ENCODE results near the gene HNRNPH1. TPM values are rescaled to one million over a fixed set of nuclear protein-coding genes. Genes with fewer than 3 reads are reported as not detected.

Gene HNRNPH1
- polyA plus RNA-seq, 1 donor, result 1,916 TPM

DNA sequence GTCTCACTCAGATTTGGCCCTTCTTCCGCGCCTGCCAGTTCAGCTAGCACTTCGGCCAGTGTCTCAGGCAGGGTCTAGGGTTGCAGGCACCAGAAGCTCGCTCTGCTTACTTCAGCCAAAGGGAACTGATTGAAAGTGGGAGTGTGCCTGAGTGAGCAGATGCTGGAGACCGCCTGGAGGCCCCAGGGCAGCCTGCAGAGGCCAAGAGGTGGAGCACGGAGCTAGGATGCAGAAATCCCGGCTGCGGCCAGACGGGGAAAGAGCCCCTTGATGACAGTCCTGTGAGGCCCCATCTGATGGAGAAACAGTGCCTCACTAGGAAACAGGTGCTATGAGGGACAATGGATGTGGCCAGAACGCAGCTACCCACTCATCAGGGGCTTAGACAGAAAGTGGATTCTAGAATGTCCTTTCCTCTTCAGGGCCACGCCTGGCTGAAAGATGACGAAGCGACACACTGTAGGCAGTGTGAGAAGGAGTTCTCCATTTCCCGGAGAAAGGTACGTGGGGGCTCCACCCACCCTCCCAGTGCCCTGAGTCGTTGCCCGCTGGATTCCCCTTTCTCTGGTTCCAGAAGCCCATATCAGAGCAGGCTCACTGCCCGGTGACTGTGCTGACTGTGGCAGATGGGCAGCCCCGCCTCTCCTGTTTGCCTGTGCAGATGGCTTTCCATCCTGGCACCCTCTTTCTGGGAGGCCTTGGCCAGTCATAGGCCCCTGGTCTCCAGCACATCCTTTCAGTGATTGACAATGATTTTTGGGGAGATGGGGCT, 16.1 kb downstream of the HNRNPH1 start:
- no peak for DNase-seq

DNA sequence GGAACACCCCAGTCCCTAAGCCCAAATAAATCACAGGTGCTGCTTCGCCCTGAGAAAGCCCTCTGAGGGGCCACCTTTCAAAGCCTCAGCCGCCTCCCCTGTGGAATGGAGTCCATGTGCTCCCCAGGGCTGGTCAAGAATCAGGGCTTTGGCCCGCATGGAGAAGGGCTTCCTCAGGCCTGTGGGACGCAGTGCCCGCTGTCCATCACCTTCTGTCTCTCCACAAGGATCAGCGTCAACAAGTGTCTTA, 16.6 kb downstream of the HNRNPH1 start:
- DNase-seq, result no peak

DNA sequence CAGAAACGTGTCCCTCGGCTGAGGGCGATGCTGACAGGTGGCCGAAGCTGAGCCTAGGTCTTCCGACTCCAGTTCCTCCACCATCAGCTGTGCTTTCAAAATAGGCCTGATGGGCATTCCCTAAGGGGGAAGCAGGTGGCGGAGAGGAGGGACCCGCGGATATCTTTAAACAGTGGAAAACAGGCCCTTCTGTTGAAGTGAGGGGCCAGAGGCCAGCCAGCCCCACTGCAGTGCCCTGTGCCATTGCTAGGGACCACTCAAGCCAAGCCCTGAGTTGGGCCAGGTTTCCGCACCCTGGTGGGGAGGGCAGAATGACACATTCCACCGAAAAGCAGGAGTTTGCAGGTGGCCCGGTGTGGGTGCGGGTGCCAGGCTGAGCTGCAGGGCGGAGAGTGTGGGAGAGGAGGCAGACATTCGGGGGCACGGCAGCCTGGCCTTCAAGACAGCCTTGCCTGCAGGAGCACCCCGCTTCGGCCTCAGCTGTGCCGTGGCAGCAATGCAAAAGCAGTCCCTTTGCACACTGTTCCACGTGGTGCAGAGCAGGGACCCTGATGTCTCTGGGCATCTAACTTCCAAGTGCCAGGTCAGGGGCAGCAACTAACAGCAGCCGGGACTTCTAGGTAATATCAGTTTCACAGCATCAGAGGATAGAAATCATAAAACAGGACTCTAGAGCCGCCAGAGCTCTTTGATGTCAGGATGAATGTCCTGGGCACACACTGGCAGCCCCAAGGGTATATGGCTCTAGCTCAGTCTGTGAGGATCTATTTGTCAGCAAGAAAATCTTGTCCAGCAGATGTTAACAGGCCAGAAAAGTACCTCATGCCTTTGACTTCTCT, 17.2 kb downstream of the HNRNPH1 start:
- DNase-seq, result no peak

DNA sequence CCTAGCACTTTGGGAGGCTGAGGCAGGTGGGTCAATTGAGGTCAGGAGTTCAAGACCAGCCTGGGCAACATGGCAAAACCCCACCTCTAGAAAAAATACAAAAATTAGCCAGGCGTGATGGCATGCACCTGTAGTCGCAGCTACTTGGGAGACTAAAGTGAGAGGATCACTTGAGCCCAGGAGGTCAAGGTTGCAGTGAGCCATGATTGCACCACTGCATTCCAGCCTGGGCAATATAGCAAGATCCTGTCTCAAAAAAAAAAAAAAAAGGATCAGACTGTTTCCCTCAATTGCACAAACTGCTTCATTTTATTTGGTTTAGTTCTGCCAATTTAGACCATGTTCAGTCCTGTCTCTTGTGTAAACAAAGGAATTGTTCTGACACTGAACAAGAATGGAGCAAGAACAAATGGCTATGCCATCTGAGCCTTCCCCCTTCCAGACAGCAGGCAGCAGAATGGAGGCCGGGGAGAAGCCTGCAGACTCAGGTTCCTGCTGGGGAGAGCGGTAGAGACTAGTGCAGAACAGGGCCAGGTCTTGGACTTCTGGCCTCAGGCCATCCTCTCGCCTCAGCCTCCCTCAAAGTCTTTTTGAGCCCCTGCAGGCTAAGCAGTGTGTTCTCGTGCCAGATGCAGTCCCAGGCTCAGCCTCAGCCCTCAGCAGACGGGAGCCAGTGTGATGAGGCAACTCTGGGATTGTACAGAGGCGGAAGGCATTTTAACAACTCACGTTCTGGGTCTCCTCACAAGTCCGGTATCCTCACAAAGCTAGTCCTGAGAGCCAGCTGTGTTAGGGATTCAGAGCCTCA, 18.2 kb downstream of the HNRNPH1 start:
- DNase-seq, result no peak

DNA sequence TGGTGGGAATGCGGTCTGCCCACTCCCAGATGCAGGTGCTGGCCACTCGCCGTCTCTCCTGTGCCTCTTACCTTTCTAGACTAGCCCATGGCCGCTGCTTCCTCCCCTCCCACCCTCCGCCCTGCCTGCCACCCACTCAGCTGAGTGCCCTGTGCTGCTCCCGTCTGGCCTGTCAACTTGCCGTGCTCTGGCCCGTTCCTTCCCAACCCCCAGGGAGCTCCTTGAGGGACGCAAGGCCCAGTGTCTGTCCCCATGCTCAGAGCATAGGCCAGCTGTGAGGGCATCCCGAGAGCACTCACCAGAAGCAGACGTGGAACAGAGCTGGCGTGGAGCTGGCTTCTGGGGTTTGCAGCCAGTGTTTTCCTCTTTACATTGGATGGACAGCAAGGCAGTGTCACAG, 20.2 kb downstream of the HNRNPH1 start:
- DNase-seq, result no peak

DNA sequence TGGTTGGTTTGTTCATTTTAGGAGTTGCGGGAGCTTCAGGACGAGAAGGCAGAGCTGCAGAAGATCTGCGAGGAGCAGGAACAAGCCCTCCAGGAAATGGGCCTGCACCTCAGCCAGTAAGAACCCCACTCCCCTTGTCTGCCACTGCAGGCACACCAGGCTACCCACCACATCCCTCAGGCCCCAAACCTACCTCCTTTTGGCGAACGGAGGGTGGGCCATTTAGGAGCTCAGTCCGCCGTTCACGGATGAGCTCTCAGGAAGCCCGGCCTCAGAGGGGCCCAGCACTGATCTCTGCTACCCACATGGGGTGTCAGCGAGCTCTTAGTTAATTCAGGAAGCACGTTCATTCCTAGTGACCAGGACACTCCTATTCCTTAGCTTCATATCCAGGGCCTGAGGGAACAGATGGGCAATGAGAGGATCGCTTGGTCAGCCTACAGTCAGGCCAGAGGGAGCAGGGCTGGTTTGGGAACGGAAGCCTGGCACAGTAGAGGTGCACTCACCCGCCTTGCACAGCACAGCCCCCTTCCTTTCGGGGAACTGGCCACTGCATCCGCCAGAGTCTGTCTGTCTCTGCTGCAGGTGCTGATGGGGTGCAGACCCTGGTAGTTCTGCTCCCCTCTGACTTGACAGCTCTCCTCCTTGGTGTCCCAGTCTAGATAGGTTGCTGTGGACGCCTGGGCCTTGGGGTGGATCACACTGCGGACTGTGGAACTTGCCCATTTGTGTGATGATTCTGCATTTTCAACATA, 21.4 kb downstream of the HNRNPH1 start:
- no peak for DNase-seq

DNA sequence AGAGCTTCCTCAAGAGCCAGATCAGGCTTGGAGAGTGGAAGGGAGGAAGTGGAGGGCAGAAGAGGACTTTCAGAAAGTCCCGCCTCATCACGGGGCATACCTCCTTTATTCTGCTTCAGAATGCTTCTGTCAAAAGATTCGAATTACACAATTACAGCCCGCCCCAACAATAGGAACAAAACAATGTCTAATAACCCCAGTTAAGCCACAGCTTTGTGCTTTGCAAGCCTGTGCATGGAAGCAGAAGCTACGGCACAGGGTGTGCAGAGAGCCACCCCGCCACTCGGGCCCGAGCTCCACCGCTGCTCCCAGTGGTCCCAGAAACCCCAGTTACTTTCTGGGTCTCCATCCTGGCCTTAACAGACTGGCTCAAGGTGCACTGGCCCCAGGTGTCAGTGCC, 23.5 kb downstream of the HNRNPH1 start:
- DNase-seq, result no peak

DNA sequence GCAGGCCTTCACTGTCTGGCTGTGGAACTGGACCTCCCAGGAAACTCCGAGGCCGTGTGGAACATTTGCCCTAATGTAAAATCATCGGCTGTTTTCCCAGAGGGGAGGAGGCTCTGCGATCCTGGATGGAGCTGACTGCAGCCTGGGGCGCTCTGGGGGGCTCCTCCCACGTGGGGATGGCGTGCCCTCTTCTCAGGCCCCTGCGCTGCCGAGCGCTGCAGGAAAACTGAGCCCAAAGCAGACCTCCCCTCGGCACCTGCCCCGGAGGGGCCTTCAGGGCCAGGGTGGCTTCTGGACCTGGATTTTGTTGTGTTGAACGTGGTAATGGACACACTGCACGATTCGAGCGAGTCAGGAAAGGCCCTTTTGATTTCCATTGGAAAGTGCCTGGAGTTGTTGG, 23.9 kb downstream of the HNRNPH1 start:
- DNase-seq, result no peak

DNA sequence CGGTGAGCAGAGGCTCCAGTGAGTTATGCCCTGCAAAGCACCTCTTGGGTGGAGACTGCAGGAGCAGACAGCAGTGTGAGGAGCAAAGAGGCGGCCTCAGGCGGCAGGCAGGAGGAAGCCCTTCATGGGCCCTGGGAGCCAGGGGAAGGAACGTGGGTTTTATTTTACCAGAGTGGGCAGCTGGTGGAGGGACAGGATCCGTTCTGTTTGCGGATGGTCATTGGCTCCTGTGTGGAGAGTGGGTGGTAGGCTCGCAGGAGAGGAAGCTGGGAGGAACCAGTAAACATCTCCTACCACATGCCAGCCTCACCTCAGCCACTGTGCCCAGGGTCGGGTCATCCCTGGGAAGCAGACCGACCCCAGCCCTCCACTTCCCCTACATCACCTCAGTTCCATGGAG, 24.4 kb downstream of the HNRNPH1 start:
- DNase-seq, result no peak

DNA sequence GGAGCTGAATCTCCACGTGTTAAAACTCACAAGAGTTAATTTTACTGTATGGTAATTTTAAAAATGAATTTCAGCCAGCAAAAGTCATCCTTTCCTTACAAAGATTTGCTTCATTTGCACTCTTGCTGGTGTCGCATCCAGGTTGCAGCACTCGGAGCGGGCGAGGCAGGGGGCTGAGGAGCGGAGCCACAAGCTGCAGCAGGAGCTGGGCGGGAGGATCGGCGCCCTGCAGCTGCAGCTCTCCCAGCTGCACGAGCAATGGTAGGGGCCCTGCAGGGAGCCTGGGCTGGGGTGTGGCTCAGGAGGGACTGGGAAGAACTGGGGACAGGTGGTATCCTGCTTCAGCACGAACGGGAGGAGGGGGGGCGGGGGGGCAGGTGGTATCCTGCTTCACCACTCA, 27.1 kb downstream of the HNRNPH1 start:
- no peak for DNase-seq

DNA sequence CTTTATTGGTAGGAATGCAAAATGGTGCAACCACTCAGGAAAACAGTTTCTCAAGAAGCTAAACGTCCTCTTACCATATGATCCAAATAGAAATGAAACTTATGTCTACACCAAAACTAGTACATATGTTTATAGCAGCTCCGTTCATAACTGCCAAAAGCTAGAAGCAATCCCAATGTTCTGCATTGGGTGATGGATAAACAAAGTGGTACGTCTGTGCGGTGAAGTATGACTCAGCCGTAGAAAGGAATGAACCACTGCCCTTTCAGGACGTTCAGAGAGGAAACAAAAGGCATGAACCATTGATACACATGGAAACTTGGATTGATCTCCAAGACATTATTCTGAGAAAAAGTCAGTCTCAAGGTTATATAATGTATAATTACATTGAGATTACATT, 27.6 kb downstream of the HNRNPH1 start:
- DNase-seq, result no peak

DNA sequence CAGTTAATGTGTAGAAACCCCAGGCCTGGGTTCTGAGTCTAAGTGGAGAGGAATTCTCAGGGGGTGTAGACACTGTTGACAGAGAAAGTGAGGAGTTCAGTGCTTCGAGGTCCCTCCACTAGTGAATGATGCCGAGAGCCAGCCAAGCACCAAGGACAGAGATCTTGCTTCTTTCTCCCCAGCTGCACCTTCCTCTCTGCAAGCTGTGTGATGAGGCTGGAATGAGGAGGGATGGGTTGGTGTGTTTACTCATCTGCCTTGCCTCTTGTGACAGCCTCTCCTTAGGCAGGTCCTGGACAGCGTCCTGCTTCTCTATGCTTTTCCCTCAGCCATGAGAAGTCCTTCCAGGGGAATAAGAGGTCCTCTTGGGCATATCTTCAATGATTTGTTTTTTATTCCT, 35.3 kb downstream of the HNRNPH1 start:
- no peak for DNase-seq

DNA sequence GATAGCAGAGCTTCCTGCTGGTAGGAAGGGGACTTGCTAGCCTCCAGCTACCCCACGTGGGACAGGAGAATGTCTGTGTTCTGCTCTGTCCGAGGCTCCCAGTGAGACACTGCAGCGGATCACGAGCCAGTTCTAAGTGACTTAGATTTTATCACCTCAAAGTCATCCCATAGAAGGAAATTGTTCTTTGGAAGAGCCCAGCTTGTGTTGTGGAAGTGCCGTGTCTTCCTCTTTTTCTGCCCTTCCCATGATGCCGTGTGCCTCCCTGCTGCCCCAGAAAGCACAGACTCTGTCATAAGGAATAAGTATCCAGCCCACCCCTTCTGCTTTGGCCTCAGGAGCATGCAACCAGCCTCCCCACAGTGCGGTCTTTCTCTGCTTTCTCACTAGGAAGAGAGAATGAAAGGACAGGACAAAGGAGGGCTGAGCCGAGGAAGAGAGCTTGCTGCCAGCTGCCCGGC, 37.5 kb downstream of the HNRNPH1 start:
- DNase-seq, result no peak

DNA sequence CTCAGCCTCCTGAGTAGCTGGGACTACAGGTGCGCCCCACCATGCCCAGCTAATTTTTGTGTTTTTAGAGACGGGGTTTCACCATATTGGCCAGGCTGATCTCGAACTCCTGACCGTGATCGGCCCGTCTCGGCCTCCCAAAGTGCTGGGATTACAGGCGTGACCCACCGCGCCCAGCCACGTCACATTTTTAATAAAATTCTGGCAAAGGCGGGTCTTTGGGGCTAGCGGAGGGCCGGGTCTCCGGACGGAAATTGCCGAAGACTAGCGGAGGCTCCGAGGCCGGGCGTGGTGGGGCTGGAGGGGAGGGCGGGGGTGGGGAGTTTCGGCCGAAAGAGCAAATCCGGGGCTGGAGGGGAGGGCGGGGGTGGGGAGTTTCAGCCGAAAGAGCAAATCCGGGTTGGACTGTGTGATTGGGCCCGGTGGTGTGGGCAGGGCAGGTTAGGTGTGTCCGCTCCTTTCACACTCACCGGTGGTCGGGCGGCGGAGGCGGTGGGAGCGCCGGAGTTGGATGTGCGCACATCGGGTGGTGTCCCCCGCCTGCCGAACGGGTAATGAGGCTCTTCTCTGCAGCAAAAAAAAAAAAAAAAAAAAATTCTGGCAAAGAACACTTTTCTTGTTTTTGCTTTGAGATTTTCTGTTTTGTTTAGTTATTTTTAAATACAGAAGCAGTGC, 46.0 kb downstream of the HNRNPH1 start:
- no peak for DNase-seq

DNA sequence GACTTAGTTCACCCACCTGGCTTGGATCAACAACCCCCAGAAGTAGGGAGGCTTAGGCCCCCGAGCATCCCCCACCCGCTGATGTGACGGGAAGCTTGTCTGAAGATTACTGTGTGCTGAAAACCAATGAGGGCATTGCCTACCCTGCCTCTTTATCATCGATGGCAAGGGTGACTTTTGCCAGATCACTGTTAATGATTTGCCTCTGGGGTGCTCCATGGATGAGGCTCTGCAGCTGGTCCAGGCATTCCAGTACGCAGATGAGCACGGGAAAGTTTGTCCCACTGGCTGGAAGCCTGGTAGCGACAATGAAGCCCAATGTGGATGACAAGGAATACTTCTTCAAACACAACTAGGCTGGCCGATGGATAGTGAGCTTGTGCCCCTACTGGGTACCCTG, 51.1 kb downstream of the HNRNPH1 start:
- no peak for DNase-seq

DNA sequence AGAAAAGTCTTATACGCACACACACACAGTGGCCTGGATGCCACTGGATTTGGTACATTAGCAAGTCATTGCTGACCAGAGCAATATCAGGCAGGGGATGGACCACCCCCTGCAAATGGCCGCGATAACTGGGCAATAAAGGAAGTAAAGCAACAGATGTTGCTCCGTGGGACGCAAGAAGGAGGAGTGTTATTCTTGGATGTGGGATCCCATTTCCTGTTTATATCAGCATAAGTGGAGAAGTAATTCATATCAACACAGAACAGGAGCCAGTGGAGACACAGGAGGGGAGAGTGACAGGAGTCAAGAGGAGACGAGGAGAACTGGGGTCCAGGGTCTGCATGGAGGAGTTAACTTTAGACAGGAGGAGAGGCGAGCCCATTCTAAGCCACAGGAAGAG, 54.8 kb downstream of the HNRNPH1 start:
- no peak for DNase-seq

DNA sequence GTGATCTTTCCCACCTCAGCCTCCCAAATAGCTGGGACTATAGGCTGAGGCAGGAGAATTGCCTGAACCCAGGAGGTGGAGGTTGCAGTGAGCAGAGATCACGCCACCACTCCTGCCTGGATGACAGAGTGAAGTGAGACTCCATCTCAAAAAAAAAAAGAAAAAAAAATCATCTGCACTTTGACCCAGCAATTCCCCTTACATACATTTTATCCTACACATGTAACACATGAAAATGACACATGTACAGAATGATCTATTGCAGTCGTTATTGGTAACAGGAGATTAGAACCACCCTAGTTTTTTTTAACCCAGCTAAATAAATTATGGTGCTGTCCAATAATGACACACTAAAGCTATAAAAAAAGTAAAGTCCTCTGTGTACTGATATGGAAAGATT, 58.9 kb downstream of the HNRNPH1 start:
- DNase-seq, result no peak
